WTC11 (cell line): ENCODE data around the gene RSPO3.

Experiments
- ARID4B ChIP-seq: sonication (generic); formaldehyde crosslinking; IDR thresholded peaks from 2 replicates; pipeline ENCODE4 v1.8.0; 2023; ENCODE audit warnings: missing genetic modification reagents, mild to moderate bottlenecking, borderline replicate concordance
- E2F5 ChIP-seq: sonication (generic); formaldehyde crosslinking; IDR thresholded peaks from 2 replicates; pipeline ENCODE4 v1.8.1; 2022; ENCODE audit warnings: mild to moderate bottlenecking, moderate library complexity, missing genetic modification reagents
- ELF4 ChIP-seq: sonication (generic); formaldehyde crosslinking; IDR thresholded peaks from 2 replicates; pipeline ENCODE4 v1.8.1; 2022; ENCODE audit warnings: low read depth, mild to moderate bottlenecking, moderate library complexity, missing genetic modification reagents
- NFATC4 ChIP-seq: fragments of 250-450 bp; sonication (Bioruptor Pico); IDR thresholded peaks from 2 replicates; pipeline ENCODE4 v1.9.0; 2021; ENCODE audit warnings: mild to moderate bottlenecking
- RORB ChIP-seq: fragments of 250-450 bp; sonication (Bioruptor Pico); IDR thresholded peaks from 2 replicates; pipeline ENCODE4 v1.9.0; 2021; ENCODE audit warnings: mild to moderate bottlenecking
- SP1 ChIP-seq: sonication (generic); formaldehyde crosslinking; conservative IDR thresholded peaks from 2 replicates; pipeline ENCODE4 v1.8.1; 2022; ENCODE audit warnings: missing genetic modification reagents
- USF2 ChIP-seq: sonication (generic); formaldehyde crosslinking; IDR thresholded peaks from 2 replicates; pipeline ENCODE4 v1.8.1; 2023; ENCODE audit warnings: mild to moderate bottlenecking, missing genetic modification reagents, moderate library complexity
- TF ChIP-seq, protein P1 (sequence below): fragments of 200-600 bp; IDR thresholded peaks from 2 replicates; pipeline ENCODE4 v1.8.0; 2022; ENCODE audit warnings: antibody characterized with exemption
- TF ChIP-seq, protein P2 (sequence below): fragments of 250-450 bp; sonication (Bioruptor Pico); IDR thresholded peaks from 2 replicates; pipeline ENCODE4 v1.9.0; 2021; ENCODE audit warnings: mild to moderate bottlenecking
- TF ChIP-seq, protein P3 (sequence below): sonication (generic); formaldehyde crosslinking; IDR thresholded peaks from 2 replicates; pipeline ENCODE4 v1.8.0; 2022; ENCODE audit warnings: missing genetic modification reagents

DNA sequence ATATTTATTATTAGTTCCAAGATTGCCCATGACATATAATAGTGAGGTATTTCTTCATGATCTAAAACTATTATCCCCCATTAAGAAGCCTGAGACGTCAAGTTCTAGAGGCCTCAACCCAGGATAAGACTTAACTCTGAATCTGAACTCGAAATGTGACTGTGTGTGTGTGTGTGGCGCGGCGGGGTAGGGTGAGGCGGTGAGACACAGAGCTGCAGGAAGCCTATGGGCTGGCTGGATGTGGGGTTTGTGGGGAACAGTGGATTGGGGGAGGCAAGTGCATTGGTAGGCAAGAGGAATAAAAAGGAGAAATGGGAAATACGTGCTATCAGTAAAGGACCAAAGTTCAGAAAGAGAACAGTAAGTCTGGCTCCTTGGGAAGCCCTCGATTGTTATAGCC, 81.6 kb downstream of the RSPO3 start:
- TF ChIP-seq ARID4B (CRISPR knock-in tag): no peak
- TF ChIP-seq, protein P1, sequence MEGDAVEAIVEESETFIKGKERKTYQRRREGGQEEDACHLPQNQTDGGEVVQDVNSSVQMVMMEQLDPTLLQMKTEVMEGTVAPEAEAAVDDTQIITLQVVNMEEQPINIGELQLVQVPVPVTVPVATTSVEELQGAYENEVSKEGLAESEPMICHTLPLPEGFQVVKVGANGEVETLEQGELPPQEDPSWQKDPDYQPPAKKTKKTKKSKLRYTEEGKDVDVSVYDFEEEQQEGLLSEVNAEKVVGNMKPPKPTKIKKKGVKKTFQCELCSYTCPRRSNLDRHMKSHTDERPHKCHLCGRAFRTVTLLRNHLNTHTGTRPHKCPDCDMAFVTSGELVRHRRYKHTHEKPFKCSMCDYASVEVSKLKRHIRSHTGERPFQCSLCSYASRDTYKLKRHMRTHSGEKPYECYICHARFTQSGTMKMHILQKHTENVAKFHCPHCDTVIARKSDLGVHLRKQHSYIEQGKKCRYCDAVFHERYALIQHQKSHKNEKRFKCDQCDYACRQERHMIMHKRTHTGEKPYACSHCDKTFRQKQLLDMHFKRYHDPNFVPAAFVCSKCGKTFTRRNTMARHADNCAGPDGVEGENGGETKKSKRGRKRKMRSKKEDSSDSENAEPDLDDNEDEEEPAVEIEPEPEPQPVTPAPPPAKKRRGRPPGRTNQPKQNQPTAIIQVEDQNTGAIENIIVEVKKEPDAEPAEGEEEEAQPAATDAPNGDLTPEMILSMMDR: no peak
- no peak for TF ChIP-seq NFATC4
- no peak for TF ChIP-seq RORB
- no peak for TF ChIP-seq E2F5
- TF ChIP-seq ELF4: no peak
- TF ChIP-seq, protein P2, sequence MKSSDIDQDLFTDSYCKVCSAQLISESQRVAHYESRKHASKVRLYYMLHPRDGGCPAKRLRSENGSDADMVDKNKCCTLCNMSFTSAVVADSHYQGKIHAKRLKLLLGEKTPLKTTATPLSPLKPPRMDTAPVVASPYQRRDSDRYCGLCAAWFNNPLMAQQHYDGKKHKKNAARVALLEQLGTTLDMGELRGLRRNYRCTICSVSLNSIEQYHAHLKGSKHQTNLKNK (CRISPR knock-in tag): no peak
- TF ChIP-seq, protein P3, sequence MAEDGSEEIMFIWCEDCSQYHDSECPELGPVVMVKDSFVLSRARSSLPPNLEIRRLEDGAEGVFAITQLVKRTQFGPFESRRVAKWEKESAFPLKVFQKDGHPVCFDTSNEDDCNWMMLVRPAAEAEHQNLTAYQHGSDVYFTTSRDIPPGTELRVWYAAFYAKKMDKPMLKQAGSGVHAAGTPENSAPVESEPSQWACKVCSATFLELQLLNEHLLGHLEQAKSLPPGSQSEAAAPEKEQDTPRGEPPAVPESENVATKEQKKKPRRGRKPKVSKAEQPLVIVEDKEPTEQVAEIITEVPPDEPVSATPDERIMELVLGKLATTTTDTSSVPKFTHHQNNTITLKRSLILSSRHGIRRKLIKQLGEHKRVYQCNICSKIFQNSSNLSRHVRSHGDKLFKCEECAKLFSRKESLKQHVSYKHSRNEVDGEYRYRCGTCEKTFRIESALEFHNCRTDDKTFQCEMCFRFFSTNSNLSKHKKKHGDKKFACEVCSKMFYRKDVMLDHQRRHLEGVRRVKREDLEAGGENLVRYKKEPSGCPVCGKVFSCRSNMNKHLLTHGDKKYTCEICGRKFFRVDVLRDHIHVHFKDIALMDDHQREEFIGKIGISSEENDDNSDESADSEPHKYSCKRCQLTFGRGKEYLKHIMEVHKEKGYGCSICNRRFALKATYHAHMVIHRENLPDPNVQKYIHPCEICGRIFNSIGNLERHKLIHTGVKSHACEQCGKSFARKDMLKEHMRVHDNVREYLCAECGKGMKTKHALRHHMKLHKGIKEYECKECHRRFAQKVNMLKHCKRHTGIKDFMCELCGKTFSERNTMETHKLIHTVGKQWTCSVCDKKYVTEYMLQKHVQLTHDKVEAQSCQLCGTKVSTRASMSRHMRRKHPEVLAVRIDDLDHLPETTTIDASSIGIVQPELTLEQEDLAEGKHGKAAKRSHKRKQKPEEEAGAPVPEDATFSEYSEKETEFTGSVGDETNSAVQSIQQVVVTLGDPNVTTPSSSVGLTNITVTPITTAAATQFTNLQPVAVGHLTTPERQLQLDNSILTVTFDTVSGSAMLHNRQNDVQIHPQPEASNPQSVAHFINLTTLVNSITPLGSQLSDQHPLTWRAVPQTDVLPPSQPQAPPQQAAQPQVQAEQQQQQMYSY (CRISPR knock-in tag): no peak
- no peak for TF ChIP-seq SP1 (CRISPR knock-in tag)
- no peak for TF ChIP-seq USF2
